ENCODE data around the gene ZG16. TPM values are rescaled to one million over a fixed set of nuclear protein-coding genes. Genes with fewer than 3 reads are reported as not detected.

The ZG16 gene
- polyA plus RNA-seq, 3 donors: not detected

GRCh38 chr16:29806641-29807425, 28.8 kb downstream of the ZG16 start:
- Histone ChIP-seq H3K79me2 (ENCODE audit: insufficient read depth, low read length) (peaks cover 27% of the 10 kb centered on the region), H3K27ac (ENCODE audit: low read depth in 1 of 2, low read length in 2 of 2) (peak overlapping the region; percentile 84), H3K4me2 (replicated peaks; ENCODE audit: extremely low read depth, low read length, poor library complexity, severe bottlenecking) (peak overlapping the region; percentile 76), H3K4me3 (replicated peaks in 1 of 3; ENCODE audit: low read depth in 2 of 3, low read length in 3 of 3) (peak overlapping the region; percentile 43 to 78 (median 68)), H3K9ac (ENCODE audit: insufficient read depth, low read length, poor library complexity, severe bottlenecking) (peak overlapping the region; percentile 63), H4K20me1 (ENCODE audit: insufficient read depth, low read length) (peaks cover 36% of the 10 kb centered on the region), H2AFZ (ENCODE audit: insufficient read depth, low read depth, low read length, poor library complexity, severe bottlenecking) (peak overlapping the region; percentile 56), H3K36me3 (replicated peaks in 1 of 2; ENCODE audit: control insufficient read depth in 1 of 2, insufficient read depth in 2 of 2, low read length in 2 of 2) (peaks cover 13 to 30% of the 10 kb centered on the region in 2 donors), H3K27me3 (ENCODE audit: control insufficient read depth in 2 of 2, insufficient read depth in 2 of 2, low read length in 2 of 2) (peaks cover 0 to 5% of the 10 kb centered on the region in 2 donors), H3K4me1 (ENCODE audit: control insufficient read depth in 1 of 2, insufficient read depth in 2 of 2, low read length in 2 of 2) (peaks cover 58 to 66% of the 10 kb centered on the region in 2 donors), H3K9me3 (replicated peaks in 1 of 2; ENCODE audit: control insufficient read depth in 1 of 2, insufficient read depth in 1 of 2, low read length in 2 of 2) (no peaks in the 10 kb centered on the region)
- DNase-seq: no peak
- H3K4me3 Mint-ChIP-seq: peak overlapping the region; percentile 76 to 89
- no peak for TF ChIP-seq CTCF (IDR thresholded peaks at IDR 0.05)
- intact Hi-C loops (cut with micrococcal nuclease): loop anchor here in 1 of 2 donors (5.0 kb wide), 1 partner anchor 40 kb away; no protein-coding TSS in a partner anchor
- peaks cover 50% of the 10 kb centered on the region for H3K4me1 Mint-ChIP-seq
- peak overlapping the region; percentile 85 to 96 (median 93) for H3K27ac Mint-ChIP-seq
- peaks cover 20 to 31% of the 10 kb centered on the region in 2 donors for H3K36me3 Mint-ChIP-seq
- peaks cover 6 to 10% (median 8%) of the 10 kb centered on the region in 3 donors for H3K27me3 Mint-ChIP-seq (ENCODE audit: low read depth in 3 of 3)
- WGBS (ENCODE audit: insufficient coverage): under 1% methylated on average over 99 of the region's 99 CpGs
- H3K9me3 Mint-ChIP-seq: peaks cover 0 to 5% (median 0%) of the 10 kb centered on the region in 7 donors

GRCh38 chr16:29807426-29808218, 29.6 kb downstream of the ZG16 start:
- peak overlapping the region; percentile 41 to 78 (median 53) for H3K4me3 ChIP-seq (replicated peaks in 1 of 3; ENCODE audit: low read depth in 2 of 3, low read length in 3 of 3)
- H3K27me3 ChIP-seq (ENCODE audit: control insufficient read depth in 2 of 2, insufficient read depth in 2 of 2, low read length in 2 of 2): peaks cover 5 to 11% of the 10 kb centered on the region in 2 donors
- peaks cover 0 to 5% (median 3%) of the 10 kb centered on the region in 7 donors for H3K9me3 Mint-ChIP-seq
- intact Hi-C loops (cut with micrococcal nuclease): loop anchor here in 1 of 2 donors (5.0 kb wide), 1 partner anchor 40 kb away; no protein-coding TSS in a partner anchor
- peak overlapping the region; percentile 85 to 96 (median 93) for H3K27ac Mint-ChIP-seq
- no peaks in the 10 kb centered on the region for H3K9me3 ChIP-seq (replicated peaks in 1 of 2; ENCODE audit: control insufficient read depth in 1 of 2, insufficient read depth in 1 of 2, low read length in 2 of 2)
- peaks cover 17 to 29% of the 10 kb centered on the region in 2 donors for H3K36me3 Mint-ChIP-seq
- peak overlapping the region; percentile 76 for H3K4me2 ChIP-seq (replicated peaks; ENCODE audit: extremely low read depth, low read length, poor library complexity, severe bottlenecking)
- peak; percentile 38 for TF ChIP-seq CTCF (IDR thresholded peaks at IDR 0.05)
- WGBS (ENCODE audit: insufficient coverage): under 1% methylated on average over 65 of the region's 69 CpGs
- H3K4me3 Mint-ChIP-seq: peak overlapping the region; percentile 75 to 89
- H3K36me3 ChIP-seq (replicated peaks in 1 of 2; ENCODE audit: control insufficient read depth in 1 of 2, insufficient read depth in 2 of 2, low read length in 2 of 2): peaks cover 13 to 25% of the 10 kb centered on the region in 2 donors
- H3K27me3 Mint-ChIP-seq (ENCODE audit: low read depth in 3 of 3): peaks cover 13 to 18% (median 16%) of the 10 kb centered on the region in 3 donors
- H3K79me2 ChIP-seq (ENCODE audit: insufficient read depth, low read length): peaks cover 27% of the 10 kb centered on the region
- peak; percentile 86 to 91 (median 87) for DNase-seq
- H3K4me1 Mint-ChIP-seq: peaks cover 58% of the 10 kb centered on the region
- peaks cover 65 to 74% of the 10 kb centered on the region in 2 donors for H3K4me1 ChIP-seq (ENCODE audit: control insufficient read depth in 1 of 2, insufficient read depth in 2 of 2, low read length in 2 of 2)
- peak overlapping the region; percentile 56 for H2AFZ ChIP-seq (ENCODE audit: insufficient read depth, low read depth, low read length, poor library complexity, severe bottlenecking)
- peaks cover 36% of the 10 kb centered on the region for H4K20me1 ChIP-seq (ENCODE audit: insufficient read depth, low read length)
- H3K9ac ChIP-seq (ENCODE audit: insufficient read depth, low read length, poor library complexity, severe bottlenecking): peak overlapping the region; percentile 63
- H3K27ac ChIP-seq (ENCODE audit: low read depth in 1 of 2, low read length in 2 of 2): peak overlapping the region; percentile 84

All from CD14-positive monocyte (primary cell).